ENCODE results near the gene SPARCL1.
"Not testable (repeated sequence)": the region's sequence is repeated elsewhere in the genome, so short reads cannot be mapped to it uniquely, and the experiment has no call there.

Gene SPARCL1

GRCh38 chr4:87489678-87490077, 39.5 kb downstream of the SPARCL1 start:
- H3K36me3 ChIP-seq (ENCODE audit: control insufficient read depth, insufficient read depth, low read length): no peaks in the 10 kb centered on the region
- no peak overlapping the region for H3K4me3 ChIP-seq (ENCODE audit: low read depth, low read length)
- H3K27me3 ChIP-seq (ENCODE audit: control insufficient read depth, insufficient read depth, low read length): no peaks in the 10 kb centered on the region
- no peak for TF ChIP-seq CTCF (IDR thresholded peaks at IDR 0.05)
- H3K4me2 ChIP-seq (ENCODE audit: low read length): no peak overlapping the region
- H3K9ac ChIP-seq: no peak overlapping the region
- H3K27ac ChIP-seq: peak overlapping the region; percentile 49
- no peaks in the 10 kb centered on the region for H3K9me3 ChIP-seq (ENCODE audit: control insufficient read depth, low read length)
- no peaks in the 10 kb centered on the region for H3K4me1 ChIP-seq
- H3K79me2 ChIP-seq: no peaks in the 10 kb centered on the region
- H2AFZ ChIP-seq: no peak overlapping the region

GRCh38 chr4:87488666-87489065, 40.5 kb downstream of the SPARCL1 start:
- H3K27ac ChIP-seq: peak overlapping the region; percentile 49
- H3K79me2 ChIP-seq; H3K9me3 ChIP-seq (ENCODE audit: control insufficient read depth, low read length); H3K4me3 ChIP-seq (ENCODE audit: low read depth, low read length); H2AFZ ChIP-seq; H3K27me3 ChIP-seq (ENCODE audit: control insufficient read depth, insufficient read depth, low read length); H3K36me3 ChIP-seq (ENCODE audit: control insufficient read depth, insufficient read depth, low read length); H3K9ac ChIP-seq; H3K4me1 ChIP-seq; H3K4me2 ChIP-seq (ENCODE audit: low read length): not testable (repeated sequence)

- H3K4me2 ChIP-seq (ENCODE audit: low read length); H3K4me1 ChIP-seq; H3K4me3 ChIP-seq (ENCODE audit: low read depth, low read length); H3K36me3 ChIP-seq (ENCODE audit: control insufficient read depth, insufficient read depth, low read length); H2AFZ ChIP-seq; H3K27me3 ChIP-seq (ENCODE audit: control insufficient read depth, insufficient read depth, low read length); H3K9ac ChIP-seq; H3K27ac ChIP-seq; H3K79me2 ChIP-seq; H3K9me3 ChIP-seq (ENCODE audit: control insufficient read depth, low read length): not testable (repeated sequence)
These were observed 45.9 kb downstream of the SPARCL1 start for GRCh38 chr4:87483247-87483646.

GRCh38 chr4:87481377-87481776, 47.8 kb downstream of the SPARCL1 start:
- H3K27ac ChIP-seq: no peak overlapping the region
- TF ChIP-seq CTCF (IDR thresholded peaks at IDR 0.05): no peak
- no peaks in the 10 kb centered on the region for H3K36me3 ChIP-seq (ENCODE audit: control insufficient read depth, insufficient read depth, low read length)
- no peaks in the 10 kb centered on the region for H3K9me3 ChIP-seq (ENCODE audit: control insufficient read depth, low read length)
- H3K27me3 ChIP-seq (ENCODE audit: control insufficient read depth, insufficient read depth, low read length): no peaks in the 10 kb centered on the region
- H3K4me1 ChIP-seq: no peaks in the 10 kb centered on the region
- no peak overlapping the region for H3K4me2 ChIP-seq (ENCODE audit: low read length)
- H3K79me2 ChIP-seq: no peaks in the 10 kb centered on the region
- H2AFZ ChIP-seq: no peak overlapping the region
- no peak overlapping the region for H3K9ac ChIP-seq
- no peak overlapping the region for H3K4me3 ChIP-seq (ENCODE audit: low read depth, low read length)

GRCh38 chr4:87478732-87479250, 50.4 kb downstream of the SPARCL1 start:
- Histone ChIP-seq H3K4me3 (ENCODE audit: low read depth, low read length) (no peak overlapping the region), H3K9me3 (ENCODE audit: control insufficient read depth, low read length) (no peaks in the 10 kb centered on the region), H3K27me3 (ENCODE audit: control insufficient read depth, insufficient read depth, low read length) (no peaks in the 10 kb centered on the region), H3K4me2 (ENCODE audit: low read length) (no peak overlapping the region), H3K9ac (no peak overlapping the region), H3K4me1 (no peaks in the 10 kb centered on the region), H3K36me3 (ENCODE audit: control insufficient read depth, insufficient read depth, low read length) (no peaks in the 10 kb centered on the region), H2AFZ (no peak overlapping the region), H3K79me2 (no peaks in the 10 kb centered on the region), H3K27ac (no peak overlapping the region)
- TF ChIP-seq CTCF (IDR thresholded peaks at IDR 0.05): no peak

GRCh38 chr4:87476934-87477333, 52.2 kb downstream of the SPARCL1 start:
- H3K27ac ChIP-seq: no peak overlapping the region
- no peaks in the 10 kb centered on the region for H3K36me3 ChIP-seq (ENCODE audit: control insufficient read depth, insufficient read depth, low read length)
- TF ChIP-seq CTCF (IDR thresholded peaks at IDR 0.05): no peak
- H3K9ac ChIP-seq: no peak overlapping the region
- H3K4me1 ChIP-seq: no peaks in the 10 kb centered on the region
- H3K27me3 ChIP-seq (ENCODE audit: control insufficient read depth, insufficient read depth, low read length): no peaks in the 10 kb centered on the region
- no peak overlapping the region for H3K4me3 ChIP-seq (ENCODE audit: low read depth, low read length)
- H3K4me2 ChIP-seq (ENCODE audit: low read length): no peak overlapping the region
- H3K9me3 ChIP-seq (ENCODE audit: control insufficient read depth, low read length): no peaks in the 10 kb centered on the region
- no peaks in the 10 kb centered on the region for H3K79me2 ChIP-seq
- no peak overlapping the region for H2AFZ ChIP-seq
